ENCODE measurements around the gene SV2B.

DNA sequence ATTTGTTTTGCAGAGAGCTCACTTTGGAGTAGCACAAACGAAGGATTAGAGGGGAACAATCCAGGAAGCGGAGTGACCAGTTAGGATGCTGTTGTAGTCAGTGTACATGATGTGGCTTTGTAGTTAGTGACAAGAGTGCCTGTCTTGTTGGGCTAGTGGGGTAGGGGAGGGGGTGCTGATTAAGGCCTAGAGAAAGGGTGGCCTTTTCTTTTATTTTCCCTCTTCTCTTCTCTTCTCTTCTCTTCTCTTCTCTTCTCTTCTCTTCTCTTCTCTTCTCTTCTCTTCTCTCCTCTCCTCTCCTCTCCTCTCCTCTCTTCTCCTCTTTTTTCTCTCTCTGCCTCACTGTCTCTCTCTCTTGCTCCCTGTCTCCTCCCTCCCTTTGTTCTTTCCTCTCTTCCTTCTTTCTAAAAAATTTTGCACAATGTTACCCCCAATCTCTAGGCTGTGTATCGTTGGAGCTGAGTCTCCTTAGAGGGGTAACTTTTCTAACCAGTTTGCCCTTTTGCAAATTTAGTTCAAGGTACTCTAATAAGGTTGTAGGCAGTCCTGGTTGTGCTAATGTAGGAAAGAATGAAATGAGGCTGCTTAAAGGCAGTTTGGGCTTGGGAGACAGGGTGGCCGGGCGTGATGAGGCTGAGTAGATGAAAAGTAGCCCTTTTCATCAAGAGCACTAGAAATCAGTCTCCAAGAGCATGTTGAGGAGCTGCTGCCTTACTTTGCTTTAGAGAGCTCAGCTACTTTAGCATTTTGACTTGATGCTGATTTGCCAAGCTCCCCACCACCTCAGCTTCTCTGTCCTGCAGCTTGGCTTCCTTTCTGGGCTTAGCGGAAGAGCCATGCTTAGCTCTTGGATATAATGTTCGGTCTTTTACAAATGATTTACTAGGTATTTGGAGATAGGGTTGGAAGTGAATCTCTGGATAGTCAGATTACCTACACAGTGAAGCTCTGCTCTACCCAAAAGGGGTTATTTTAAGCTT lies 58.6 kb downstream of the SV2B start:
- TF ChIP-seq NFYB (CRISPR knock-in tag; conservative IDR thresholded peaks at IDR 0.05; ENCODE audit: low read depth), result no peak
- TF ChIP-seq, protein P1, sequence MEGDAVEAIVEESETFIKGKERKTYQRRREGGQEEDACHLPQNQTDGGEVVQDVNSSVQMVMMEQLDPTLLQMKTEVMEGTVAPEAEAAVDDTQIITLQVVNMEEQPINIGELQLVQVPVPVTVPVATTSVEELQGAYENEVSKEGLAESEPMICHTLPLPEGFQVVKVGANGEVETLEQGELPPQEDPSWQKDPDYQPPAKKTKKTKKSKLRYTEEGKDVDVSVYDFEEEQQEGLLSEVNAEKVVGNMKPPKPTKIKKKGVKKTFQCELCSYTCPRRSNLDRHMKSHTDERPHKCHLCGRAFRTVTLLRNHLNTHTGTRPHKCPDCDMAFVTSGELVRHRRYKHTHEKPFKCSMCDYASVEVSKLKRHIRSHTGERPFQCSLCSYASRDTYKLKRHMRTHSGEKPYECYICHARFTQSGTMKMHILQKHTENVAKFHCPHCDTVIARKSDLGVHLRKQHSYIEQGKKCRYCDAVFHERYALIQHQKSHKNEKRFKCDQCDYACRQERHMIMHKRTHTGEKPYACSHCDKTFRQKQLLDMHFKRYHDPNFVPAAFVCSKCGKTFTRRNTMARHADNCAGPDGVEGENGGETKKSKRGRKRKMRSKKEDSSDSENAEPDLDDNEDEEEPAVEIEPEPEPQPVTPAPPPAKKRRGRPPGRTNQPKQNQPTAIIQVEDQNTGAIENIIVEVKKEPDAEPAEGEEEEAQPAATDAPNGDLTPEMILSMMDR (IDR thresholded peaks at IDR 0.05), result no peak
- TF ChIP-seq CBFB (CRISPR knock-in tag; IDR thresholded peaks at IDR 0.05; ENCODE audit: low read depth), result no peak
- no peak for TF ChIP-seq ESRRA (CRISPR knock-in tag; IDR thresholded peaks at IDR 0.05; ENCODE audit: borderline replicate concordance)

All from WTC11 (cell line).